SHP77 treated with DMSO at 0.1 percent for 48 hours (cell line): ENCODE data around the gene LRMDA.
A peak's percentile ranks its signal among the peaks of the same experiment; 100 is the strongest.

Experiments used
- DNase-seq: peaks from one replicate; lab custom pipeline; 2025; lab: John Stamatoyannopoulos, UW

The LRMDA gene

DNA sequence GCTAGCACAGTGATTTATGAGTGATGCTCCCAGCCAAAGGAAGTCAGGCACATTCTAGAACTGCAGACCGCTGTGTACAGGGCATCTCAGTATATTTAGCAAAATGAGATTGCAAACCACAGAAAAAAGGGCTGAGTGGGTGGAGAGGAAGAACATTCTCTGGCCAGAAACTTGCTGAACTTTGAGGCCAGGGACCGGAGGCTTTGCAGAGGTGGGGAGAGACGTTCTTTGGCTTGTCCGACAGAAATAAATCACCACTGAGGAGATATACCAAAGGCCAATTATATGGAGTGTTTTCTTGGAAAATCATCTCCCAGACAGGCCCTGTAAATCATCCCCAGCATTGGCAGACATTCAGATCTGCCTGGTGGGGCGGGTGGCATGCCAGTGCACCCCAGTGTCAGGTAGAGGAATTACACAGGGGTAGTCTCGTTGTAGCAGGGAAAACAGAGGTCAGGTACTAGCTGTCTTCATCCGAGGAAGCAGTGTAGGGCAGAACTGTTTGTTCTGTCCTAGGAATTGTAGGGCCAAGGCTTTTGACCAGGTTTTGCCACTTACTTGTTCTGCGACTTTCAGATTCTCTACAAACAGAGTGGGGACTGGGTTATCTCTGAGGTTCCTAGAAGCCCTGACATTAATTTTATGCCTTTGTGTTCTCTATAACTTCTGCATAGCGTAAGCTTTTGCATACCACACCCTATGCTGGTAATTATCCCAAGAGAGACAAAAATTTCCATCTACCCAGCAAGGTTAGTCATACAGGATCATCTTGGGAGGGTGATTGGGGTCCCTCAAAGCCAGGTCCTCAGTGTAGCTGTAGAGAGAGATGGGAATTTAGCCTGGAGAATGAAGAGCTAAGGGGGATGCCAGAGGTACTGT lies 655.6 kb downstream of the LRMDA start:
- DNase-seq, result peak; percentile 37

DNA sequence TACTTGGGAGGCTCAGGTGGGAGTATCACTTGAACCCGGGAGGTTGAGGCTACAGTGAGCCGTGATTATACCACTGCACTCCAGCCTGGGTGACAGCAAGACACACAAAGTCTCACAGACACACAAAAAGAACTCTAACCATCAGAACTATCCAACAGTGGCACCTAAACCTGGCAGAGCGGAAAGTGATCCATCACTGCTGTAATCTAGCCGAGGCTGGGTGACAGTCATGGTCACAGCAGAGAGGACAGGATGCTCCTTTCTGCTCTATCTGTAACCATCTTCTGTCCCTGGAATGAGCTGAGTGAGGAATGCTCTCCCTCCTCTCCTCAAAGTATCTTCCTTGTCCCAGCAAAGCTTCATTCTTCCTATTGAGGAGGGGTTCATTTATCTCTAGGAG lies 656.6 kb downstream of the LRMDA start:
- no peak for DNase-seq

DNA sequence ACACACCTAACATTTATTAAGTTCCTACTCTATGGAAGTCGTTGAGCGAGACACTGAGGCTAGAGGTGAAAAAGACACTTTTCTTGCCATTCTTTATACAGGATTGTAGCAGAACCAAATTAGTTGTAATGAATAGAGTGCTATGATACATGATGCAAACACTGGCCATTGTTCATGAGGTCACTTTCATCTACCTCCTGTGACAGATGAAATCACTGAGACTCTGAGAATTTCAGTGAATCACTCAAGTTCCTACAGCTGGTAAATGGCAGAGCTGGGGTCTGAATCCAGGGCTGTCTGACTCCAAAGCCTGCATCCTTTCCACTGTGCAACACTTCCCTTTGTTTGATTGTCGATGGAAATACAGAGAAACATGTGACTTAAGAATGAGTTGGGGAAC lies 657.6 kb downstream of the LRMDA start:
- no peak for DNase-seq

DNA sequence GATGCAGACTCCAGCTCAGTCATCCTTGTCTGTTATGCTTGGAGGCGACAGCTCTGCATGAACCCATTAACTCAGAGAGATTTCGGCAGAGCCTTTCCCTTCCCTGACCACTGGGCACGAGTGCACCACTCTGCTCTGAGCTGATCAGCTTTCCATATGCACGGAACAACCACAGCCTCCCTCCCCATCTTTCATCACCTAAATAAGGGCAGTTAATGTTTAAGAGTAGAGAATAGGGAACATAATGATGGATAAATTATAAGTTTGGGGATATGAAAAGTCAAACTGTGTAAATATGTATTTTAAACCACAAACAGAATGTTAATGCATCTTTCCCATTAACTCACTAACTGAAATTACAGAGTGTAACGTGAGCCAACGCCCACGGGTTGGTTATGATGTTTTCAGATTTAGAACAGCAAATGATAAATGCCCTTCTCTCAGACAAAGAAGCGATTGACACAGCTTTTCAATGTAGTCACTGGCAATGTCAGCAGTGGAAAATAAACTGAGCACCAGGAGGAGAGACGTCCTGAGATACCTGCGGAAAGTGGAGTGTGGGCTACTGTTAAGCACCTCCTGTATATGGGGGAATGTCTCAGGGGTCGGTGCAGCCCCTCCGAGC lies 658.2 kb downstream of the LRMDA start:
- no peak for DNase-seq

DNA sequence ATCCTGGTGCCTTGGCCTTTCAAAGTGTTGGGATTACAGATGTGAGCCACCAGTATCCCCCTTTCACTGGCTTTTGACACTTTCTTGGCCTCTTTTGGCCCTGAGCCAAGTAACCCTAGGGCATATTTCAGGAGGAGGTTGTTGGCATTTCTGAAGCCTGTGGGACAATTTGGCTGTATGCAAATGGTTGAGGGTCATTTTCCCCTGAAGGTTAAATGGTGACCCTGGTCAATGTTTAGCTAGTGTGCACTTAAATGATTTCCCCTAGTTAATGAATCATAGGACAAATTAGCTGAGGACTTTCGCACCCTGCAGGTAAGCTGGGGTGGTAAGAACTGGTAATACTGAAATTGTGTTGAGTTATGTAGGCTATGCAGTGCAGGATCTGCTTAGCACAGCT lies 660.5 kb downstream of the LRMDA start:
- no peak for DNase-seq

DNA sequence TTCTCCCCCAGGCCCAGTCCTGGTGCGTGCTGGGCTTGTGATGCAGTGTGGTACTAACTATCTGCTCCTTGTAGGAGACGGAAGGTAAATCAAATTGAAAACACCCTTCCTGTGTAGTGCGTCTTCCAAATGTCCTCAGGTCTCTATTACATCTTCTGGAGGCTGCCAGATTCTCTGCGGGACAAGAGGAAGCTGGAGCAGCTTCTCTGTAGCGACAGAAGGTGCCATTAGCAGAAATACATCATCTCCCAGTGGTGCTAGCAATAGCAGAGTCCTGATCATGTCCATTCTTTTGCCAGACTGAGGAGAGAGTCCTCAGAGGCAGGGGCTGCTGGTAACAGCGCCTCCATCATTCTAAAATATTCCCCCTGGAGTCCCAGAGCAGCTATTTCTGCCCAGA lies 675.2 kb downstream of the LRMDA start:
- DNase-seq, result no peak

DNA sequence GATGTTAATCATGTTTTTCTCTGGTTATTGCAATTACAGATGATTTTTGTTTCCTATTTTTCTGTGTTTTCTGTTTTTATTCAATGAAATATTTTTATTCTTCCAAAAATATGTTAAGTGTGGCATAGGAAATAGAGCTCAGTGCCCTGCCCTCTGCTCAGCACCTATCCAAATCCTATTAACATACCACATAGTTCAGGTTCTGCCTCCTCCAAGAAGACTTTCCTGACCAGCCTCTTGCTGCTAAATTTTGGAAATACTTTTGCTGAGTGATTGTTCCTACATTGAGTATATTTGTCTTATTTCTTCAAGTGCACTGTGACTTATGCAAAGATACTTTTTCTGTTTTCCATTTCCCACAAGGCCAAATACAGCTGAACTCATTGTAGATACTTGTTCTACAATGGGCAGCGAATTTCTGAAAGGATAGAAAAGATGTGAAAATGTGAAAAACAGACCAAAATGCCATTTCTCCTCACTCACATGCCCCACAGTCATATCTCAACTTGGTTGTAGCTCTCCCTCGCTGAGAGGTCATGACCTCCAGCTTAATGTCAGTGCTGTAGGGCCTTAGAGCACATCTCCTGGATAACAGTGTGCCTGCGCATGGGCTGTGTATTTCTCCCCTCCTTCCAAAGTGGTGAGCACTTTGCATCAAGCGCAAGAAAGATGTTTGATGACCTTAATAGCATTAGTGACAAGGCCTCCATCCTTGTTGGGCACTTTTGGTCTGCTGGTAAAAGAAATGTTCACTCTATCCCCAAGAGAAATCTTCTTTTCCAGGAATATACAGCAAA lies 677.3 kb downstream of the LRMDA start:
- no peak for DNase-seq

DNA sequence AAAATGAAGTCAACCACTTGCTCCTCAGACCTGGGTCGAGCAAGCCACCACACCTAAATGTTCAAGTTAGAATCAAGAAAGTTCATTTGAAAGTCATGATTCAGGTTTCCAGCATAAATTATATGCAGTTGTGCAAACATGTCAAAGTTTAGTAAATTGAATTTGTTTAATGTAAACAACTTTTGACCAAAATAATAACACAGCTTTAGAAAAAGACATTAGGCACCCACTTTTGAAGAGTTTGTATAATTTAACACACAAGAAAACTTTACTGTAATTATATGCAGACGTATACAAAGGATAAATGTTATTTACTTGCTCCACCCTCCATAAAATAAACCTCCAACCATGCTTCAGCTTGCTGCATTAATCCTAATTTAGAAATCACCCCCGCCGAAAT lies 680.0 kb downstream of the LRMDA start:
- no peak for DNase-seq

DNA sequence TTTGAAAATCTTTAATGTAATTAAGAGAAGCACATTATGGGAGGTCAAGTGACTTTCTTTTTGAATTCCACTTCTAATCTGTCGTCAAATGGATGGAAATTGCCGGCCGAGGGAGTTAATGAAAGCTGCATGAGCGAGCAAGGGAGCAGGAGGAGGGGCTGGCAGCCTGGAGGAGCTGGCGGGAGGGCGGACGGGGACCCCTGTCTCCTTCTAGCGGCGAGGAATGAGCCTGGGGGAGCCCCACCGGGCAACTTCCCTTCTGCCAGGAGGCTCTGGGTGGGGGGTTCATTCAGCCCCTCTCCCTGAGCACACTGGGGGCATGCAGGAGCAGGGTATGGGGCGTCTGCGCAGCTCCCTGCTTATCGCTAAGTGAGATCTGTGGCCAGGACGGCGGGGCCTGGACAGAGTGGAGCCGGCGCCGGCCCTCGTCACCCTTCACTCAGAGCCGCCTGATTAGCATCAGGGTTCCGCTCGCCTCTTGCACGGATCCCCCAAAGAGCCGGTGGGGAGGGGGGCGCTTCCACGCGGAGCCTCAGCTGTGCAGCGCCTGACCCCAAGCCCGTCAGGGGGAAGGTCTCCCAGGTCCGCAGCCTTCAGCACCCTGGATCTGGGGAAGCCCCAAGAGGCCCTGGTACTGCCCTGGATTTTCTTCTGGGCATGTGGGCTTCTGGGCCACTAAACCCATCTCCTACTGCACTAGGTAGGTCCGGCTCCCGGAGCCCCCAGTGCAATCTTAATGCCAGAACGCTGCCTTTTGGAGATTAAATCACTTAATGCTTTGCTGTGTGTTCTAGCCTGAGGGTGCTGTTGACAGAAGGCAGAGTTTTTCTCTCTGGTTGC lies 680.8 kb downstream of the LRMDA start:
- no peak for DNase-seq

DNA sequence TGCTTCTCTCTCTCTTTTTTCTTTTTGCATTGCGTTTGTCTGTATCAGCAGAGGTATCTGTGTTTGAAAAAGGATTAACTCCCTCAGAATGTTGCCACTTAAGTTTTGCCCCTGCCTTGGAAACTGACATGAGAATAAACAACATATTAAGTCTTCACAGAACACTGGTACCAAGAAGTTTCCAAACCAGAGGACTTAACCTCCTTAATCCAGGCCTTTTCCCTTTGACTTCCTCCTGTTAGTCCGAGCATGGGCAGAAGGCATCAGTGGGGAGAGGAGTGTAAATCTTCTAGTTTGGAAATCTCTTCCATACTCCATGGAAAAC lies 681.4 kb downstream of the LRMDA start:
- no peak for DNase-seq

DNA sequence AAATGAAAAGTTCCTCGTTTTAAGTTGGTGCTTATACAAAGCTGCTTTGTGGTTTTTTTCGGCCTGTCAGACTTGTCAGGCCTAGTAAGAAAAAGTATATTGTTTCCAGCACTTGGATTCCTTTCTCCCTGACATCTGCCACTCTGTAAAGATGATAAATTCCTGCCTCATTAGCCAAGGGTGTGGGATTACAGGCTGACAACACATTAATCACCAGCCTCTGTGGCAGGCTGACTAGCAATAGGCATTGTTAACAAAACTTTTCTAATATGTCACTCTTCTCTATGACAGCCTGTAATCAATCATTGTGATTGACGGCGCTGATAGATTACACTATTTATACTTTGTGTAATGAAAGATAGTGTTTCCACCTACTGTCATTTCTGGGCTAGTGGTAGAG lies 682.5 kb downstream of the LRMDA start:
- DNase-seq, result no peak

DNA sequence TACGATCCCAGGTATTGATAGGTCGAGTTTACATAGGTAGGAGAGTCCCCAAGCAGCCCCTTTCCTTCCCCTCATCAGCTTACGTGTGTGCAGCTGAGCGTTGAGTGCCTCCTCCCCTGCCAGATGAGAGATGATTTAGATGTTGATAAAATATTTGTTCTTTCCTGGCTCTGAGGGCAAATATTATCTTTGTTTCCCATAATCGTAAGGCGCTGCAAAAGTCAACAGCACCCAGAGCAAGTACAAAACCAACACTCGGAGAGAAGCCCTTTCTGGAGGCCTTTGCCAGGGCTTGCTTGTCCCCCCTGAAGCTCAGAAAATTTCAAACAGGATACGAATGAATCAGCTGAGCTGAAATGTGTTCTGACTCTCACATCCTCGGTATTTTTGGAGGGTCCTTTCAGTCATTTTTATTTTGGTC lies 683.2 kb downstream of the LRMDA start:
- DNase-seq, result peak; percentile 40

DNA sequence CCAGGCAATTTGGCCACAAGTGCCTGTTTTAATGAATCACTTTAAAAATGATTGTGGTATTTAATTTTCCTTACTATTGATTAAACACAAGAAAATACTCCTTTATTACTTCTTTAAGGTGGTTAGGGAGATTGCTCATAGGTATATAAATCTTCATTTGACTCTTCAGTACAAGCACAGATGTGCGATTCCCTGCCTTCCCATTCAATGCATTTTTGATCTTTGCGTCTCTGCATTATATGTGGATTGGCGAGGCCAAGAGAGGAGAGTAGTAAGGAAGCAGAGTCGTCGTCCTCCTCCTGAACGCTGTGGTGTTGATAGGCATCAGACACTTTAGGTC lies 683.7 kb downstream of the LRMDA start:
- DNase-seq, result no peak

DNA sequence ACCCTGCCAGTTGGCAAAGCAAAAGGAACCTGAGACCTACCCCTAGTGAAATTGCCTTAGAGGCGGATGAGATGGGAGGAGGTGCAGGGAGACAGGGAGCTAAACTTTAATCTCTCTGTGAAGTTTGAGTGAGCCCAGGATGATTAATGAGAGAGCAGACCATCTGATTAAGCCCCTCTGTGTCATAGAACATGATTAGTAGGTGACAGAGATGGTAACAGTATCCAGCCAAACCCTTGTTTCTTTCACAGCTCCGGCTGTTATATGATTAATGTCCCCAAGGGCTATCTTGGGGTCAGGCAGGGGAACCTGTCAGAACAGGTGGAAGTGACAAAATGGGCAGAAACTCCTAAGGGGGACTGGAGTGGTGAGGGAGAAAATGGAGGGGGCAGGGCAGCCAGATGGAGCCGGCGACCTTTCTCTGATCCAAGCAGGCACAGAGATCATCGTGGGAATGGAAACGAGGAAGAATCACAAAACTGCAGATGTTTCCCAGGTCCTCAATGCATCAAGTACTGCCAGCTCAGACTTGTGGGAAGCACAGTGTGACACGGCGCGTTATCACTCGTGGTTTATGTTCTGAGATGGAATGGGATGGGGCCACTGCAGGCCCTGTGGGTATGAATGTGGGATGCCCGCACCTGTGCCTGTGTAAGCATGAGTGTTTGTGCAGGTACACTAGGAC lies 684.2 kb downstream of the LRMDA start:
- no peak for DNase-seq

DNA sequence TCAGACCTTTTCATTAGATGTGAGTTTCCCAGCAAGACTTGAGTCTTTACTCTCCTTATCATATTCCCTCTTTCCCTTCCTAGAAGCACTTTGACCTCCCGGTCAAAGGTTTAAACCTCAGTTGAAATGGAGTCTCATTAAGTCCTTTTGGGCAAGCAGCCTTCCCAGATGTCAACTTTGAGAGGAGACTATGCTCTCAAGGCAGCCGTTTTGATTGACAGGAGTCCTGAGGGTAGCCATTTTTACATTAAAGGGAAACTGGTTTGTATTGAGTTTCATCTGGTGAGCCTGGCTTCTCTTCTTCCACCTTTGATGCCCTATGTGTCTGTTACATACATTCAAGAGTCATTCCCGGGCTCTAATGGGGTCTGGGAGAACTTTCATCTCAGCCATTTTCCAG lies 685.1 kb downstream of the LRMDA start:
- DNase-seq, result no peak

DNA sequence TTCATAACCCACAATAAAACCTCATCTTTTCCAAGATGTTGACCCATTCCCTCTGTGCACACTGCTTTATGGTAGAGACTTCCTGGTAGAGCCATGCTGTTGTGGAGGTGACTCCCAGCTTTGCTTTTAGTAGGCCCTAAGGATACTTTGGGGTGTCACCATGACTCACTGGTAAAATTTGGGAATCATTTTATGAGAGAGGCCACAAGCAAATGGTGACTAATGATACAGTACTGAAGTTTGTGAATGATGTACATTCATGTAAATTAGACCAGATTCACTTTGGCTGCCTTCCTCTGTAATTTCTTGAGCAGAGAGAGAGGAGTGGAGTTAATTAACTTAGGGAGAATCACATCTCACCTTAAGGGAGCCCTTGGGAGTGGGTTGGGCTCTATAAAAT lies 686.5 kb downstream of the LRMDA start:
- no peak for DNase-seq

DNA sequence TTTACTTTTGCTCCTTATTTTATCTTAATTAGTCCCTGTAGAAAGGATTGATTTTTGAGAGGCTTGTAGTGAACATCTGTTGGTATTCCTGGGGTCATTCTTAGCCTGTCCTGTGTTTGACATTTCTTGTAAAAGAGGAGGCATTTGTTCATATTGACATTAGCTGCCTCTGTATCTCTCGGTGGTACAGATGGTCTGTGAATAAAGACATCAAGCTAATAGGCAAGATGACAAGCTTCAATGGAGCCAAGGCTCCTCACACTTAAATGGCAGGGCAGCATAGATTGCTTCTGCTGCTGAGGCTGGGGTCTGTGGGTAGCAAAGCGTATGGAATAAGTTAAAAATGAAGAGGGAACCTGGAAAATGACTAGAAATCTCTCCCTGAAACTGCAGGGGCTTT lies 687.6 kb downstream of the LRMDA start:
- no peak for DNase-seq

DNA sequence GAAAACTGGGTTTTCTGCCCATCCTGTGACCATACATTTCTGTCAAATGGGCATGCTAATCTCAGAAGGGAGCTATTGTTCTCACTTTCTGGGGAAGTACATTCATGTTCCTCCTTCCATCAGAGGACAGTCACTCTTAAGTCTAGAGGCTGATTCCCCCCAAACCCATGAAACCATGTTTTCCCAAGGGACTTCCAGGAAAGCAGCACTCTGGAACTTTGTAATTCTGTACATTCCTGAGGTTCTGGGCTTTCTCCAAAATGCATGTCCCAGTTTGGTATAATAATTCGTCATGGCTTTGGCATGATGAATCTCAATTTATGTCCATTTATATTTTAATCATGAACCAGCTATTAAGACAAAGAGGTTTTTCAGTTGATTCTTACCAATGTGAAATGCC lies 688.1 kb downstream of the LRMDA start:
- DNase-seq, result no peak

DNA sequence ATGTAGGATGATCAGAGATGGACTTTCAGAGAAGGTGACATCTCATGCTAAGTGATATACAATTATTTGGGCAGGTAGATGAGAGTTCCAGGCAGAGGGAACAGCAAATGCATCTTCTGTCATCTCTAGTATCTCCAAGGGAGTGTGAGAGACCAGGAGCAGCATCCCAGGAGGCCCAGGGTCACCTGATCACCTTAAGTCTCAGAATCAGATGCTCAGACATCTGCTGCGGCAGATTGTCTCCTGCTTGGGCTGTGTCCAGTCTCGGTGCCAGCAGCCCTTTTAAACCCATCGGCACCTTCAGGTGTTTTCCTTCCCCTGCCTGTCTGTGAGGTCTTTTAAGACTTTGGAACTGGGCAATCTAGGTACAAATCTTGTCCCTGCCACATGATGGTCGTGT lies 690.6 kb downstream of the LRMDA start:
- no peak for DNase-seq

DNA sequence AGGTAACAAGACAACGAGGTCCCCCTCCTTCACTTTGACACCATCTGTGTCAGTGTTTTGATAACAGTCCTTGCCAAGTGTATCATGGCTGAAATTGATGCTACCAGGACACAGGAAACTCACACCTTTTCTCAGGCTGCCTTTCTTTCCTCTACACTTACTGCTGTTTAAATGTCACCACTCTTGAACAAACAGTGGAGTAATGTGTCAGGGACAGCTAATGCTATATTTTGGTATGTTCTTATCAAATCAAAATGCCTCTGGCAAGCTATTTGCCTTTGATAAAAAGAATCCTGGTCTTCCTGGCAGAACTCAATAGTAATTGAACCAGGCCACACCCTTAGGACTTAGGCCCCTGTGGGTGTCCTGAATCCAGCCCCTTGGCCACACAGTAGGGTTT lies 692.9 kb downstream of the LRMDA start:
- DNase-seq, result no peak

DNA sequence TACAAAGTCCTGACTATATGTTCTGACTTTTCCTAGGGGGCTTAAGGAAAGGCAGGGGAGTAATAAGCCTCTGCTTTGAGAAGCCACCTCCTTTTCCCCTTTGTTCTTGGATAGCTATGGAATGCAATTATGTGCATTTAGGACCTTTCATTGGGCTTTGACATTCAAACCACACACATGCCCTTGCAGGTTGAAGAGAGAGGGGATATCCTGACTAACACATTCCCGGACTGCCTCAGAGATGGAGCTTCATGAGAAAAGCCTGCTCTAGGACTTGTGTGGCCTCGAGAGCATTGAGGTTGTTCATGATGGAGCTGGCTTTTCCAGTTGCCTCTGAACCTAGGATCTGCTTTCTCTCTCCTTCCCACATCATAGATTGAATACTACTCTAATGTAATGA lies 694.5 kb downstream of the LRMDA start:
- DNase-seq, result no peak
